RWPE1 (cell line): Measurements from ENCODE around the gene KMT2C.
"Not testable (repeated sequence)": the region's sequence is repeated elsewhere in the genome, so short reads cannot be mapped to it uniquely, and the experiment has no call there.

Source experiments
- CTCF ChIA-PET: fragments of 350-600 bp; sonication (Branson Sonifier 250); formaldehyde crosslinking; extraction: SDS; loops from one replicate; lab custom pipeline; 2021; lab: Yijun Ruan, JAX
- POLR2A ChIA-PET: fragments of 400-600 bp; formaldehyde crosslinking; extraction: SDS; loops from one replicate; lab custom pipeline; 2020; ENCODE audit warnings: antibody characterized with exemption; ENCODE audit not compliant: low non-redundant PET; lab: Yijun Ruan, JAX
- DNase-seq: peaks from one replicate; pipeline ENCODE4 v3.0.0; 2012; ENCODE audit warnings: low spot score
- H3K27ac ChIP-seq: fragments of 450-650 bp; 2 replicates; pipeline ENCODE4 v1.5.1; 2017
- TF ChIP-seq, protein P1 (sequence below): fragments of 450-650 bp; conservative IDR thresholded peaks from 2 replicates; pipeline ENCODE4 v1.5.1; 2017; ENCODE audit warnings: low read depth, mild to moderate bottlenecking

The KMT2C gene

DNA sequence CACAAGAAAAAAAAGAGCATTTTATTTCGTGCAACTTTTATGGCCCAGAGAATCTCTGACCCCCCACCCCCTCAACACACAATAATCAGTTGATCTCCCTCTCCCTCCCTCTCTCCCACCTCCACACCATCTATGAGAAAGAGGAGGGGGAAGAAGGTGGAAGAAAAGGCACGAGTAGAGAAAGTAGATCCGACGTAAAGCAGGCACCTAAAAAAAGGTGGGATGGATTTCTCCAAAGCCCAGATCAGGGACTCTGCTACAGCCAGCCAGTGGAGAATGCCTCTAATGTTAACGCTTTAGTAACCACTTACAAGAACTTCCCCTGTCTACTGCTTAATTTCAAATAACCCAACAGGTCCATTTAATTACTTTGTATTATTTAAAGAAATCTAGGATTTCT lies 24.4 kb downstream of the KMT2C start:
- DNase-seq, result no peak
- H3K27ac ChIP-seq, result no peak overlapping the region
- TF ChIP-seq, protein P1, sequence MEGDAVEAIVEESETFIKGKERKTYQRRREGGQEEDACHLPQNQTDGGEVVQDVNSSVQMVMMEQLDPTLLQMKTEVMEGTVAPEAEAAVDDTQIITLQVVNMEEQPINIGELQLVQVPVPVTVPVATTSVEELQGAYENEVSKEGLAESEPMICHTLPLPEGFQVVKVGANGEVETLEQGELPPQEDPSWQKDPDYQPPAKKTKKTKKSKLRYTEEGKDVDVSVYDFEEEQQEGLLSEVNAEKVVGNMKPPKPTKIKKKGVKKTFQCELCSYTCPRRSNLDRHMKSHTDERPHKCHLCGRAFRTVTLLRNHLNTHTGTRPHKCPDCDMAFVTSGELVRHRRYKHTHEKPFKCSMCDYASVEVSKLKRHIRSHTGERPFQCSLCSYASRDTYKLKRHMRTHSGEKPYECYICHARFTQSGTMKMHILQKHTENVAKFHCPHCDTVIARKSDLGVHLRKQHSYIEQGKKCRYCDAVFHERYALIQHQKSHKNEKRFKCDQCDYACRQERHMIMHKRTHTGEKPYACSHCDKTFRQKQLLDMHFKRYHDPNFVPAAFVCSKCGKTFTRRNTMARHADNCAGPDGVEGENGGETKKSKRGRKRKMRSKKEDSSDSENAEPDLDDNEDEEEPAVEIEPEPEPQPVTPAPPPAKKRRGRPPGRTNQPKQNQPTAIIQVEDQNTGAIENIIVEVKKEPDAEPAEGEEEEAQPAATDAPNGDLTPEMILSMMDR, result no peak
- ChIA-PET POLR2A (no interaction called here), CTCF (no interaction called here)

DNA sequence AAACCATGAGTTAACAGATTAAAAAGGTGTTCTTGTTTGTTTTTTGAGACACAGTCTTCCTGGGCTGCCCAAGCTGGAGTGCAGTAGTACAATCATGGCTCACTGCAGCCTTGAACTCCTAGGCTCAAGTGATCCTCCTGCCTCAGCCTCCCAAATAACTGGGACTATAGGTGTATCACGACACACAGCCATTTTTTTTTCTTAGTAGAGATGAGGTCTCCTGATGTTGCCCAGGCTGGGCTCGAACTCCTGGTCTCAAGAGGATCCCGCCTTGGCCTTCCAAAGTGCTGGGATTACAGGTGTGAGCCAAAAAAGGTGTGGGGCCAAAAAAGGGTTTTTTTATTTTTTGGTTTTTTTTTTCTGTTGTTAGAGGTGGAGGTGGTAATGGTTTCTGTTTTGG lies 29.3 kb downstream of the KMT2C start:
- TF ChIP-seq, protein P1, result no peak
- H3K27ac ChIP-seq, result no peak overlapping the region
- POLR2A ChIA-PET, result no interaction called here
- DNase-seq, result no peak
- CTCF ChIA-PET, result no interaction called here

DNA sequence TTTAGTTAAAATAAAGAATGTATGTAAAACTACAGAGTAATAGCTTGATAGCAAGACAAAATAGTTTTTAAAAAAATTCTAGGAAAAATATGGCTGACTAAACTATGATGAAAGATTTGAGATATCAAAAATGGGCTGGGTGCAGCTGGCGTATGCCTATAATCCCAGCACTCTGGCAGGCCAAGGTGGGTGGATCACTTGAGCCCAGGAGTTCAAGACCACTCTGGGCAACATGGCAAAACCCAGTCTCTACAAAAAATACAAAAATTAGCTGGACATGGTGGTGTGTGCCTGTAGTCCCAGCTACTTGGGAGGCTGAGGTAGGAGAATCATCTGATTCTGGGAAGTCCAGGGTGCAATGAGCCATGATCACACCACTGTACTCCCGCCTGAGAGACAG lies 29.8 kb downstream of the KMT2C start:
- POLR2A ChIA-PET, H3K27ac ChIP-seq, CTCF ChIA-PET, DNase-seq: not testable (repeated sequence)

DNA sequence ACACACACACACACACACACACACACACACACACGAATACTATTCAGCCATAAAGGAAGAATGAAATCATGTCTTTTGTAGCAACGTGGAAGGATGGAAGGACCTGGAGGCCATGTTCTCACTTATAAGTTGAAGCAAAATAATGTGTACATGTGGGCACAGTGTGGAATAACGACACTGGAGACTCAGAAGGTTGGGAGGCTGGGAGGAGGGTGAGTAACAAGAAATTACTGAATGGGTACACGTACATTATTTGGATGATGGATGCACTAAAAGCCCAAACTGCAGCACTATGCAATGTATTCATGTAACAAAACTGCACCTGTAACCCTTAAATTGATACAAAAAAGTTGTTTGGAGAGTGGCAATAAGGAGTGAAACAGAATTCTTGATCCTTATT lies 32.1 kb downstream of the KMT2C start:
- TF ChIP-seq, protein P1, result no peak
- no peak for DNase-seq
- H3K27ac ChIP-seq, result no peak overlapping the region
- CTCF ChIA-PET, result no interaction called here
- POLR2A ChIA-PET, result no interaction called here

DNA sequence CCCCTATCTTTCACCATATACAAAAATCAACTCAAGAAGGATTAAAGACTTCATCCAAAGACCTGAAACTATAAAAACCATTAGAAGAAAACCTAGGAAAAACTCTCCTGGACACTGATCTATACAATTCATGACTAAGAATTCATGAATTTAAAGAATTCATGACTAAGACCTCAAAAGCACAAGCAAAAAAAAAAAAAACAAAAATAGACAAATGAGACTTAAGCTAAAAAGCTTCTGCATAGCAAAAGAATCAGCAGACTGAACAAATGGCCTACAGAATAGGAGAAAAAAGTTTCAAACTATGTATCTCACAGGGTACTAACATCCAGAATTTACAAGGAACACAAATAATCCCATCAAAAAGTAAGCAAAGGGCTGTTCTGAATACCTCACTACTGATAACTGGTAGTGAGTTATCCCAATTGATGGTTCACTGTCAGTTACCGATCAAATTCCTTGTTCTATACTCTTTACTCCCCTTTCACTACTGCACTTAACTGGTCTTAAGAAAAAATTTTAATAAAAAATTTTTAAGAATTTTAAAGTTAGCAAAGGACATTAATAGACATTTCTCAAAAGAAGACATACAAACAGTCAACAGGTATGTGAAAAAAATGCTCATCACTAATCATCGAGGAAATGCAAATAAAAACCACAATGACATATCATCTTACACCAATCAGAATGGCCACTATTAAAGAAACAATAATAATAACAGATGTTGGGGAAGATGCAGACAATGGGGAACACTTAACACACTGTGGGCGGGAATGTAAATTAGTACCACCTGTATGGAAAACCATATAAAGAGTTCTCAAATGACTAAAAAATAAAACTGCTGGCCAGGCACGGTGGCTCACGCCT lies 33.2 kb downstream of the KMT2C start:
- no peak for DNase-seq
- CTCF ChIA-PET, result interaction anchor here (0.6 kb wide), 1 partner anchor 11 kb away, joined by 4 read pairs; no protein-coding TSS in a partner anchor
- no peak overlapping the region for H3K27ac ChIP-seq
- TF ChIP-seq, protein P1, result no peak
- POLR2A ChIA-PET, result no interaction called here

DNA sequence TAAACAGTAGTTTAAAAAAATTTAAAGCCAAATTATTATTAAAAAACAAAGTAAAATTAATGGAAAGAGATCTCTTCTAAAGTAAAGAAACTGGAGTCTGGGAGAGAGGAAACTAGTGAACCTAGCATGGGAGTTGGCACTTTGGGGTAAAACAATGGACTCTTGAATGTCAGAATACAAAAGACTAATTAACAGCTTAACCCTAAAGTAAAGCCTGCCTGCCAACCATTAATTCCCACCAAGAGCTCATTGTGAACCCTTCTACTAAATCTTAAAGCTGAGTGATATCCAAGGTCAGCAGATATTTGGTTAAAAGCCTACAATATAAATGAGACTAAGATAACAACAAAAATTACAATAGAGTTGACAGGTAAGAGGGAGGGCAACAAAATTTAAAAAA lies 36.5 kb downstream of the KMT2C start:
- POLR2A ChIA-PET, result no interaction called here
- TF ChIP-seq, protein P1, result no peak
- no peak overlapping the region for H3K27ac ChIP-seq
- CTCF ChIA-PET, result no interaction called here
- no peak for DNase-seq

DNA sequence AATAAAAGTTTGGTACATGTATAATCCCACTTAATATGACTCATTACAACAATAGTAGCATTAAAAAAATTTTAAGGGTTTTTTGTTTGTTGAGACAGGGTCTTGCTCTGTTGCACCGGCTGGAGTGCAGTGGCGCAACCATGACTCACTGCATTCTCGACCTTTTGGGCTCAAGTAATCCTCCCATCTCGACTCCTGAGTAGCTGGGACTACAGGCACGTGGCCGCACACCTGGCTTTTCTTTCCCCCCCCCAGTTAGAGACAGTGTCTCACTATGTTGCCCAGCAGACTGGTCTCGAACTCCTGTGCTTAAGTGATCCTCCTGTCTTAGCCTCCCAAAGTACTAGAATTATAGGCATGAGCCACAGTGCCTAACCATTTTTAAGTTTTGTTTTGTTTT lies 40.7 kb downstream of the KMT2C start:
- DNase-seq, result no peak
- ChIA-PET POLR2A (no interaction called here), CTCF (no interaction called here)
- no peak overlapping the region for H3K27ac ChIP-seq
- TF ChIP-seq, protein P1, result no peak
